Measurements from ENCODE around the gene RALB.

RALB gene

GRCh38 chr2:120287183-120288015 lies 34.7 kb downstream of the RALB start:
- no peak for TF ChIP-seq CTCF (IDR thresholded peaks at IDR 0.05; ENCODE audit: low read depth, low read length, missing control alignments)
- in situ Hi-C loops (cut with HindIII; ENCODE audit: low pct_ligation_motif_present, low sequenced_read_pairs), result no loop called here
- Histone ChIP-seq H3K4me3 (ENCODE audit: low read depth, low read length) (no peak overlapping the region), H3K27ac (peak overlapping the region; percentile 22), H3K36me3 (replicated peaks) (peaks cover 8% of the 10 kb centered on the region), H3K27me3 (replicated peaks) (no peaks in the 10 kb centered on the region)
- peak; percentile 80 for DNase-seq

GRCh38 chr2:120288016-120288373 lies 35.3 kb downstream of the RALB start:
- in situ Hi-C loops (cut with HindIII; ENCODE audit: low pct_ligation_motif_present, low sequenced_read_pairs), result no loop called here
- Histone ChIP-seq H3K27ac (no peak overlapping the region), H3K36me3 (replicated peaks) (peaks cover 8% of the 10 kb centered on the region), H3K4me3 (ENCODE audit: low read depth, low read length) (no peak overlapping the region), H3K27me3 (replicated peaks) (no peaks in the 10 kb centered on the region)
- DNase-seq, result no peak
- TF ChIP-seq CTCF (IDR thresholded peaks at IDR 0.05; ENCODE audit: low read depth, low read length, missing control alignments), result no peak

- Histone ChIP-seq H3K27me3 (replicated peaks) (no peaks in the 10 kb centered on the region), H3K4me3 (ENCODE audit: low read depth, low read length) (no peak overlapping the region), H3K36me3 (replicated peaks) (peaks cover 19% of the 10 kb centered on the region), H3K27ac (no peak overlapping the region)
- peak; percentile 42 for TF ChIP-seq CTCF (IDR thresholded peaks at IDR 0.05; ENCODE audit: low read depth, low read length, missing control alignments)
- no peak for DNase-seq
- in situ Hi-C loops (cut with HindIII; ENCODE audit: low pct_ligation_motif_present, low sequenced_read_pairs), result no loop called here
Measured at GRCh38 chr2:120289221-120289906, 36.7 kb downstream of the RALB start.

- in situ Hi-C loops (cut with HindIII; ENCODE audit: low pct_ligation_motif_present, low sequenced_read_pairs), result no loop called here
- no peak for TF ChIP-seq CTCF (IDR thresholded peaks at IDR 0.05; ENCODE audit: low read depth, low read length, missing control alignments)
- DNase-seq, result no peak
- no peak overlapping the region for H3K27ac ChIP-seq
- H3K4me3 ChIP-seq (ENCODE audit: low read depth, low read length), result no peak overlapping the region
- no peaks in the 10 kb centered on the region for H3K27me3 ChIP-seq (replicated peaks)
- H3K36me3 ChIP-seq (replicated peaks), result peaks cover 19% of the 10 kb centered on the region
Measured at GRCh38 chr2:120290737-120291136, 38.1 kb downstream of the RALB start.

- no peaks in the 10 kb centered on the region for H3K27me3 ChIP-seq (replicated peaks)
- H3K4me3 ChIP-seq (ENCODE audit: low read depth, low read length), result no peak overlapping the region
- DNase-seq, result peak; percentile 47
- peak overlapping the region; percentile 9 for H3K27ac ChIP-seq
- in situ Hi-C loops (cut with HindIII; ENCODE audit: low pct_ligation_motif_present, low sequenced_read_pairs), result no loop called here
- no peak for TF ChIP-seq CTCF (IDR thresholded peaks at IDR 0.05; ENCODE audit: low read depth, low read length, missing control alignments)
- H3K36me3 ChIP-seq (replicated peaks), result peaks cover 20% of the 10 kb centered on the region
Measured at GRCh38 chr2:120291401-120292311, 39.0 kb downstream of the RALB start.
